Mammary epithelial cell (primary cell): ENCODE measurements around the gene TMEM219.
A peak's percentile ranks its signal among the peaks of the same experiment; 100 is the strongest.

ENCODE experiments used
- CTCF ChIP-seq, 2 donors: IDR thresholded peaks in 1 of 2; conservative IDR thresholded peaks in 1 of 2; 2 replicates each; pipeline ENCODE4 v1.5.1; 2011 to 2012; ENCODE audit warnings: inconsistent platforms in 2 of 2, low read length in 2 of 2, mild to moderate bottlenecking in 2 of 2, control low read depth in 1 of 2, low read depth in 1 of 2; ENCODE audit not compliant: insufficient read depth in 1 of 2; ENCODE audit errors: extremely low read depth in 1 of 2
- EZH2 ChIP-seq: IDR thresholded peaks from 2 replicates; pipeline ENCODE4 v1.6.1; 2012; ENCODE audit warnings: low read length, inconsistent platforms, borderline replicate concordance

- TF ChIP-seq CTCF (conservative IDR thresholded peaks at IDR 0.05 in 1 of 2, IDR thresholded peaks at IDR 0.05 in 1 of 2; ENCODE audit: extremely low read depth in 1 of 2, insufficient read depth in 1 of 2, low read depth in 1 of 2, low read length in 2 of 2) = peak; percentile 8 to 47
- TF ChIP-seq EZH2 = no peak
Measured at GRCh38 chr16:29961479-29962343, at the start of gene TMEM219.
